AG04449 (cell line): ENCODE results near the gene PIP4K2A.

ENCODE experiments used
- CTCF ChIA-PET: fragments of 350-600 bp; formaldehyde crosslinking; extraction: SDS; loops from one replicate; lab custom pipeline; 2021; ENCODE audit warnings: antibody characterized with exemption; lab: Yijun Ruan, JAX
- POLR2A ChIA-PET: fragments of 400-600, 350-600 bp; formaldehyde crosslinking; extraction: SDS; loops from one replicate; lab custom pipeline; 2020; ENCODE audit warnings: antibody characterized with exemption, inconsistent platforms; lab: Yijun Ruan, JAX
- DNase-seq: peaks from one replicate; pipeline ENCODE4 v3.0.0-alpha.2; 2010; ENCODE audit warnings: low read depth, low spot score
- H3K4me3 ChIP-seq: 2 replicates; pipeline ENCODE4 v1.5.1; 2011; ENCODE audit warnings: low read depth, mild to moderate bottlenecking, control low read depth, low read length
- CTCF ChIP-seq: IDR thresholded peaks from one replicate; pipeline ENCODE4 v1.5.1; 2011; ENCODE audit warnings: mild to moderate bottlenecking, moderate library complexity, low read length, control low read depth, inconsistent platforms; ENCODE audit not compliant: insufficient read depth; ENCODE audit errors: missing control alignments

The PIP4K2A gene

GRCh38 chr10:22684699-22685098 is 29.7 kb downstream of the PIP4K2A start:
- DNase-seq: no peak
- POLR2A ChIA-PET: no interaction called here
- H3K4me3 ChIP-seq: no peak overlapping the region
- CTCF ChIA-PET: interaction anchor here (0.8 kb wide), 1 partner anchor 28 kb away, joined by 3 read pairs; no protein-coding TSS in a partner anchor
- TF ChIP-seq CTCF: no peak

- no peak overlapping the region for H3K4me3 ChIP-seq
- DNase-seq: no peak
- POLR2A ChIA-PET: no interaction called here
- CTCF ChIA-PET: no interaction called here
- no peak for TF ChIP-seq CTCF
These were observed 31.3 kb downstream of the PIP4K2A start for GRCh38 chr10:22683140-22683389.

- H3K4me3 ChIP-seq: no peak overlapping the region
- ChIA-PET CTCF (interaction anchor here (1.3 kb wide), 1 partner anchor 10 kb away, joined by 4 read pairs; no protein-coding TSS in a partner anchor), POLR2A (interaction anchor here (0.6 kb wide), 1 partner anchor 454 kb away, joined by 3 read pairs; no protein-coding TSS in a partner anchor)
- DNase-seq: no peak
- no peak for TF ChIP-seq CTCF
These were observed 31.9 kb downstream of the PIP4K2A start for GRCh38 chr10:22682237-22683139.

DNA sequence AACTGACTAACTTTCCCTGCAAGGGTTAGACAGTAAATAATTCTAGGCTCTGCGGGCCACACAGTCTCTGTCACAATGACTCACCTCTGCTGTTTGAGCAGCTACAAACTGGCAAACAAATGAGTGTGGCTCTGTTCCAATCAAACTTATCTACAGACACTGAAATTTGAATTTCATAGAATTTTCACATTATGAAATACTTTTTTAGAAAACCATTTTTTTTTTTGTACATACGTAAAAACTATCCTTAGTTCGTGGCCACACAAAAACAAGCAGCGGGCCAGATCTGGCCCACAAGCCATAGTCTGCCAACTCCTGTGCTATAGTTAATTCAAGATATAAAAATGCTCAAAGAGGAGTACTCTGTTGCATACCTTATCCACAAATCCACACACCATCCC is 32.6 kb downstream of the PIP4K2A start:
- TF ChIP-seq CTCF: no peak
- no peak for DNase-seq
- no peak overlapping the region for H3K4me3 ChIP-seq
- ChIA-PET CTCF (interaction anchor here (0.7 to 1.3 kb wide), 3 partner anchors 9 to 1762 kb away, joined by 3 to 4 read pairs (median 3); no protein-coding TSS in a partner anchor), POLR2A (no interaction called here)

- POLR2A ChIA-PET: no interaction called here
- H3K4me3 ChIP-seq: no peak overlapping the region
- CTCF ChIA-PET: interaction anchor here (0.7 to 1.3 kb wide), 3 partner anchors 9 to 1762 kb away, joined by 3 to 4 read pairs (median 3); no protein-coding TSS in a partner anchor
- DNase-seq: no peak
- no peak for TF ChIP-seq CTCF
These were observed 33.1 kb downstream of the PIP4K2A start for GRCh38 chr10:22681301-22681700.

GRCh38 chr10:22679608-22680007 is 34.8 kb downstream of the PIP4K2A start:
- CTCF ChIA-PET: no interaction called here
- no peak for DNase-seq

More at GRCh38 chr10:22679608-22680007, 34.8 kb downstream of the PIP4K2A start:
- no peak for TF ChIP-seq CTCF
- POLR2A ChIA-PET: no interaction called here
- H3K4me3 ChIP-seq: no peak overlapping the region
